Dendritic cell treated with granulocyte-macrophage colony-stimulating factor and Interleukin-4, amounts not matched to agents 40 ng/mL and 50 ng/mL, for 4 days (primary cell): Measurements from ENCODE around the gene DICER1.

Experiments
- H3K27ac Mint-ChIP-seq: one replicate; pipeline ENCODE4 v1.8.0; 2022; ENCODE audit warnings: mild to moderate bottlenecking, mixed read lengths
- H3K27me3 Mint-ChIP-seq: one replicate; pipeline ENCODE4 v1.8.0; 2022; ENCODE audit warnings: mild to moderate bottlenecking, mixed read lengths
- H3K36me3 Mint-ChIP-seq: one replicate; pipeline ENCODE4 v1.8.0; 2022; ENCODE audit warnings: low read depth, mixed read lengths
- H3K4me1 Mint-ChIP-seq: one replicate; pipeline ENCODE4 v1.8.0; 2022; ENCODE audit warnings: low read depth, mixed read lengths
- H3K4me3 Mint-ChIP-seq: one replicate; pipeline ENCODE4 v1.8.0; 2022; ENCODE audit warnings: mild to moderate bottlenecking, moderate library complexity, mixed read lengths
- H3K9me3 Mint-ChIP-seq: one replicate; pipeline ENCODE4 v1.8.0; 2022; ENCODE audit warnings: mixed read lengths
- intact Hi-C: fragments of 100-400 bp; cut with micrococcal nuclease; formaldehyde crosslinking; loops from one replicate; pipeline ENCODE4 v1.15.0; 2022

Gene DICER1

DNA sequence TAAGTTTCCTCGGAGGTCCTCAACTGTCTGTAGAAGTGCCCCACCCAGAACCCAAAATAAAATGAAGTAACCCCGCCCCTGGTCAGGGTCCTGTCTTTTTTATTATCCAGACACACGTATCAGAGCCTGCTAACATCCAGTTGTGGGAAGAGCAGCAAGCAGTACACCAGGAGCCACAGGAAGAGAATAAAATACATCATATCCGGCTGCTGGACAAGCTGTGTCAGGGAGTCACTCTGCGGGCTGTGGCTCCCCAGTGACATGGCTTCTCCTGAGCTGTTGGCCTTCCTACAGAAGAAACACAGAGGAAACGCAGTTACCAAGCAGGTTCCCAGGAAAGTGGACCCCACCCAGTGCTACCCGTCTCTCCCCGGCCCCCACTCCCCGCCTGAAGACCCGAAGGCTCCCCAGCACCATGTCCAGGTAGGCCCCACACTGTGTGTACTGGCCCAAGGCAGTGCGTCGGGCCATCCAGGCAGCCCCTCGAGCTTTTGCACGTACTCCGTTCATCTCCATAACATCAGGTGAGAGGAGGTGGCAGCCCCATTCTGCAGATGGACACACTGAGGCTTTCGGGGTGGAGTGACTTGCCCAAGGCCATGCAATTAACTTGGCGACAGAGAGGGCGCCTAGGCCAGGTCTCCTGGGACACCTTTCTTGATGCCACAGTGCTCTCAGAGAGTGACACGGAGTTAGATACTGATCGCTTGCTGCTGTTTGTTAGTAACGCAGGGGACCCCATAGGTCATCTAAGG lies 34.3 kb upstream of the DICER1 start:
- Mint-ChIP-seq H3K36me3 (peaks cover 43% of the 10 kb centered on the region), H3K9me3 (peaks cover 9% of the 10 kb centered on the region), H3K4me1 (peaks cover 51% of the 10 kb centered on the region), H3K4me3 (no peak overlapping the region), H3K27me3 (no peaks in the 10 kb centered on the region), H3K27ac (peak overlapping the region; percentile 65)
- intact Hi-C loops, result no loop called here

DNA sequence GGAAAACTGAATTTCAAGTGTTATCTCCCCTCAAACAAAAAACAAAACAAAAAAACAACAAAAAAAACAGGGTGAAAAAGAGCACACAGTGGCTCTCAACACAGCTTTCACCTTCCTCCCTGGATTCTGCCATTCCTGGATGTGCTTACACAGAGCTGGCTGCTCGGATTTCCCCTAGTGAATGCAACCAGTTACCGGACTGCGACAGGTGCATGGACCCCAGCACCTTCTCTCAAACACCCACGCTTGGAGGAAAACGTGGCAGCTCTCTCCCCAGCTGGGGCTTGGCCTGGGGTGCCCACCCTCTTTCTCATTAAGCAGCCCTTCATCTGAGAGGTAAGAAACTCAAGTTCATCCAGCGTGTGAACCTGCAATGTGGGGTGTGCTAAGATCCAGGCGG lies 33.5 kb upstream of the DICER1 start:
- peak overlapping the region; percentile 65 for H3K27ac Mint-ChIP-seq
- peaks cover 43% of the 10 kb centered on the region for H3K36me3 Mint-ChIP-seq
- no peaks in the 10 kb centered on the region for H3K27me3 Mint-ChIP-seq
- H3K9me3 Mint-ChIP-seq, result peaks cover 9% of the 10 kb centered on the region
- H3K4me1 Mint-ChIP-seq, result peaks cover 51% of the 10 kb centered on the region
- intact Hi-C loops, result no loop called here
- H3K4me3 Mint-ChIP-seq, result no peak overlapping the region

DNA sequence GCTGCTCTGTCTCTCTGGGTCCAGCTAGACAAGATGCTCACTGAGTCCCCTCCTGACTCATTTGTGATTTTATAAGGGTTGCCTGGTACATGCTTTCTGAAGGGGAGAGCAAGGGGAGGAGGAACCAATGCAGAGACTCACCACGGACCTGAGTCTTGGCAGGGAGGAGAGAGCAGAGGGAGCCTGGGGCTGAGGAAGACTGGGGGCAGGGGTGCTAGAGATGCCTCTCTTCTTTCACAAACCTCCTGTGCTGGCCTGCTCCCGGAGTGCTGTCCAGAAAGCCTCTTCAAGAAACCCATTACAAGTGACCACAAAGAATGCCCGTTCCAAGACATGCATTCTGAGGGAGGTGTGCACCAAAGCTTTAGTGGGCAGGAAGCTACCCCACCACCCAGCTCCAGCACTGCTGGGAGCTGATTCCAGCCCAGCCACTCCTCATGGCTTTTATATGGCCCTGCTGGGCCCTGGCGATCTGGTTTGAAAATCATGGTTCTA lies 33.1 kb upstream of the DICER1 start:
- H3K27ac Mint-ChIP-seq, result no peak overlapping the region
- peaks cover 48% of the 10 kb centered on the region for H3K36me3 Mint-ChIP-seq
- no peak overlapping the region for H3K4me3 Mint-ChIP-seq
- intact Hi-C loops, result no loop called here
- H3K4me1 Mint-ChIP-seq, result peaks cover 56% of the 10 kb centered on the region
- H3K27me3 Mint-ChIP-seq, result no peaks in the 10 kb centered on the region
- H3K9me3 Mint-ChIP-seq, result peaks cover 9% of the 10 kb centered on the region

DNA sequence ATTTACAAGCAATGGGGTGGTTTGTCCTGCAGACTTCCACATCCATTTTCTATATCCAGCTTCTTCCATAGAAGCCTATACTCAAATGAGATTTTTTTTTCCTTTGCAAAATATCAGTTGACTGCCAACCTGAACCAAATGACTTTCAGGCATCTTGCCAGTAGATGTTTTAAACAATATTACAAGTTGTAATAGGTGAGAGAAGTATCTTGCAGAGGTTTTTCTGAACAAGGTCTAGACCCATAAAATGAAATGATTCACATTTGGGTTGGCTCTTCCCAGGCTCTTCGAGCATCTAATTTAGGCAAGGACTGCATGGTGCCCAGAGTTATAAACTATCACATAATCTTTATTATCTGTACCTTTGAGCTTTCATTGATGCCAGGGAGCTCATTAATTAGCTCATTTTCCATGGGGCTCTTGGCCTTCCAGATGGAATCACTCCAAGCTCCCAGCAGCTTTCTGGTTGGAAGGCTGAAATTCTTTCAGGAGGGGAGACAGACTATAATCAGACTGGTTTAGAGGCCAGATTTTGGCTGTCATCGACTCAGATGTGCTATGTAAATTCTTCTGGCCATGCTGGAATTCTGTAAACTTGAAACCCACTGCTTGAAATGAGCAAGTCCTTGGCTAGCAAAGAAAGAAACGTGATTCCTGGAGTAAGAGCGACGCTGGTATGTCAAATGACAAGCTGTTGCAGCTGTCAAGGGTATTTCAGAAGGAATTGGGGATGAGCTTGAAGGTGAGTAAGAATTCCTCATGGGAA lies 32.2 kb upstream of the DICER1 start:
- intact Hi-C loops, result loop anchor here (5.0 kb wide), 1 partner anchor 47 kb away; no protein-coding TSS in a partner anchor
- Mint-ChIP-seq H3K36me3 (peaks cover 49% of the 10 kb centered on the region), H3K4me3 (no peak overlapping the region), H3K27me3 (no peaks in the 10 kb centered on the region), H3K9me3 (peaks cover 9% of the 10 kb centered on the region), H3K27ac (no peak overlapping the region), H3K4me1 (peaks cover 64% of the 10 kb centered on the region)

DNA sequence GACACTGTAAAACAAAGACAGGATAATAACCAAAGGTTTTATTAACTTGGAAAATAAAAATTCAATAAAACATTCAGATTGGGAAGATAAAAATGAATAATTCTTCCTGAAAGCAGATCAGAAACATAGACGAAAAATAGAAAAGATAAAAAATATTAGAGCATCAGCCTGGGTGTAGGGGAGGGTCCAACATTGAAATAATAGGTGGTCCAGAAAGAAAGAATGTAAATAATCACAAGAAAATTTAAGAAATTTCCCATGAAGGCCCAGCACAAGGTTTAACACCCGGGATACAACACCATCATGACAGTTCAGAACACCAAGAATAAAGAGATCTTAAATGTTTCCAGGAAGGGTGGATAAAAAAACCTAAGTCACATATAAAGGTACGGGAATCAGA lies 31.1 kb upstream of the DICER1 start:
- Mint-ChIP-seq H3K27me3 (no peaks in the 10 kb centered on the region), H3K4me3 (no peak overlapping the region)
- intact Hi-C loops, result loop anchor here (5.0 kb wide), 1 partner anchor 46 kb away; no protein-coding TSS in a partner anchor

DNA sequence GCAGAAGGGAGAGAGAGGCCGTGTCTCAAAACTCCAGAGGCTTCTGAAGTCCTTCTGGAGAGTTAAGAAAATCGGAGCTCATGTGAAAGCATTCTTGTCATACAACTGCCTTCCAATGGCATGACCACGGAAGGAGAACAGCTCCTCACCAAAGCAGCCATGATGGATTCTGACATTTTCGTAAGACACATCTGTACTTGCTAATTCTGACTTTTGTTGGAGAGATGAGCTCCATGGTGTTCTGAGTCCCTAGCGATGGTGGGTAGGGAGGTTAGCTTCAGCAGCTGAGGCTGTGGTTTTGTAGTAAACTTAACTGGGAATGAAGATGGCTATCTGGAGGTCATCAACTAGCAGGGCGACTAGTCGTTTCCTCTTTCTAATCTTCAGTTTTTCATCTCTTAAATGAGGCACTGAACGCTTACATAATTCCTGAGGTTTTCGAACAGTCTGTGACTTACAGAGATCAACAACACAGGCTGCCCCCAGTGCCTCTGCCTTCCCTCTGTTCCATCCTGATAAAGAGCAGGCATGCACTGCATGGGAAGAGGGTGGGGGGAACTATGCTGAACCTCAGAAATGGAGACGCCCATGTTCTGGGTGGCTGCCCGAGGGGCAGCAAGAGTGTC lies 28.6 kb upstream of the DICER1 start:
- peak overlapping the region; percentile 78 for H3K4me3 Mint-ChIP-seq
- H3K9me3 Mint-ChIP-seq, result peaks cover 9% of the 10 kb centered on the region
- no peaks in the 10 kb centered on the region for H3K27me3 Mint-ChIP-seq
- peaks cover 25% of the 10 kb centered on the region for H3K36me3 Mint-ChIP-seq
- H3K27ac Mint-ChIP-seq, result peak overlapping the region; percentile 97
- peaks cover 86% of the 10 kb centered on the region for H3K4me1 Mint-ChIP-seq
- intact Hi-C loops, result loop anchor here (5.0 kb wide), 1 partner anchor 44 kb away; no protein-coding TSS in a partner anchor

More for the DNA sequence above, 31.1 kb upstream of the DICER1 start:
- Mint-ChIP-seq H3K36me3 (peaks cover 37% of the 10 kb centered on the region), H3K4me1 (peaks cover 76% of the 10 kb centered on the region), H3K9me3 (peaks cover 9% of the 10 kb centered on the region), H3K27ac (peak overlapping the region; percentile 30)

DNA sequence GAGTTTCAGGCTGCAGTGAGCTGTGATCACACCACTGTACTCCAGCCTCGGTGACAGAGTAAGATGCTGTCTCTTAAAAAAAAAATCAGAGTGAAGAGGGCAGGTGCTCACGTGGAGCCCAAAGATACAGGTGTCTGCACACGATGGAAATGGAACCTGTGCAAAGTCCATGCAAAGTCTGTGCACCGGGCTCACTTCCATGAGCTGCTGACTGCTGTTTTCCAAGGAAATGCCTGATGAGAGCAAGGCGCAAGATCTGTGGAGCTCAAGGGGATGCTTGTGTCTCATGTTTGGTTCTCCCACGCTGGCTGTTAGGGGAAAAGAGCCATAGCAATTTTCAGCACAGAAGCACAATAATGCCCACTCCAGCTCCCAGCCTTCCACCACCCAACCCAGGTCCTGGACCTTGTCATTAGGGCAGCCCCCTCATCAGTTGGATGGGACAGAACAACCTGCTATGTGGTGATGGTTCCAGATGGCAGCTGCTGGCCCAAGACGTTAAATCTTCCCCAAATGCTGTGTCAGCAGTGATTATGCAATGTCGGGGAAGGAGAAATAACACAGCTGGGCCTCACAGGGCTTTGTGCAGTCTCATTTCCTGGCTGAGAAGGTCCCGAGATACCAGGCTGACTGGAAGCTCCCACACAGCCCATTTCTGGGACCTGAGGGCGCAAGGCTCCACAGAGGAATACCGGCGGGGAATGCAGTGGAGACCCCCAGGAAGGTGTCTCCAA lies 27.9 kb upstream of the DICER1 start:
- Mint-ChIP-seq H3K4me3 (peak overlapping the region; percentile 78), H3K27ac (peak overlapping the region; percentile 97), H3K4me1 (peaks cover 86% of the 10 kb centered on the region), H3K36me3 (peaks cover 18% of the 10 kb centered on the region), H3K9me3 (peaks cover 9% of the 10 kb centered on the region), H3K27me3 (no peaks in the 10 kb centered on the region)
- intact Hi-C loops, result loop anchor here (5.0 kb wide), 1 partner anchor 43 kb away; no protein-coding TSS in a partner anchor

DNA sequence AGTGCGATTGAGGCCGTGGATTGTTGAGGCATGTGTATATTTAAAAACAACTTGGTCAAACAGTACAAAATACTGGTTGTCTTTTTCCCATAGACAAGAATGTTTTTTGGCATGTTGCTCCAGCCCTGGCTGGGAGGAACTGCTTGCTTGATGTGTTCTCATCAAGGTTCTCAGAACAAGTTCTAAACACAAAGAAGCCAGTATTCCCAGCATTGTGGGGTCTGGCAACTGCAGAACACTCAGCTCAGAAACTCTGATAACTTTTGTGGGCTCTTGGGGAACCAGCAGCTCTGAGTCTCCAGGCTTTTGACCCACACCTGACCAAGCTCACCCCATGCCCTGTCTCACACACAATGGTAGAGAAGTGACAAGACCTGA lies 27.1 kb upstream of the DICER1 start:
- peaks cover 14% of the 10 kb centered on the region for H3K36me3 Mint-ChIP-seq
- H3K4me1 Mint-ChIP-seq, result peaks cover 85% of the 10 kb centered on the region
- H3K4me3 Mint-ChIP-seq, result no peak overlapping the region
- H3K27me3 Mint-ChIP-seq, result no peaks in the 10 kb centered on the region
- H3K9me3 Mint-ChIP-seq, result peaks cover 9% of the 10 kb centered on the region
- intact Hi-C loops, result no loop called here
- peak overlapping the region; percentile 97 for H3K27ac Mint-ChIP-seq

DNA sequence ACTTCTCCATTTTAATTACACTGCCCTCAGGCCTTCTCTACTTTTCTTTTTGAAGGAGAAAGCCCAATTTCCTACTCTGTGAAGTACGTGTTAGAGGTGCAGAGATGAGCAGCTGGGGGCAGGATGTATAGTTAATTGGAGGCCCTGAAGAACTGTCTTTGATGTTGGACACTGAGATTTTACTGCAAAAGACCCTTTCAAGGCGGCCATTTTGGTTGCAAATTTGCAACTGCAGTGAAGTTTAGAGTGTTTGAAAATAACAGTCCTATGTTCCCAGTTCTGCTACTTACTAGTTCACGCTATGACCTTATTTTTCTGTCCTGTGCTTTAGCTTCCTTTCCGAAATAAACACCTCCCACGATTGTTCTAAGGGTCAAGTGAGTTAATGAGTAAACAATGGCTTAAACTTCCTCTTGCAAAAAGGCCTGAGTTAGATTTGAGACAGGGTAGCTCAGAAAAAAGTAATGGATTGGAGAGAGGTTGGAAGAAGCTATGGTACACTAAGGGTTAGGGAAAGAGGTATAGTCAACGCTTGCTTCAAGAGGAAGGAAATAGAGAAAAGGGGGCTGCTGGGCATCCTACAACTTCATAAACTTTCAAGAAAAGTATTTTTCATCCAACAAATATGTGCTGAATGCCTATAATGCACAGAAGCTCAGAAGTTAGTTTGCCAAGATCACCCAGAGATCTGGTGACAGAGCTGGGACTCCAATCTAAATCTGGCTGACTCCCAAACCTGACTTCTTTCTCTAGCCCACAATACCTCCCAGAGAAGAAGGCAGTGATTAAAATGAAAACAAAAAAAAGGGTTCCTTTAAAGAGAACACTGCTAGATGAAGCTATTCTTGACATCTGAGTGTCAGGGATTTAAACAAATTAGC lies 26.4 kb upstream of the DICER1 start:
- peaks cover 14% of the 10 kb centered on the region for H3K36me3 Mint-ChIP-seq
- no peaks in the 10 kb centered on the region for H3K27me3 Mint-ChIP-seq
- intact Hi-C loops, result no loop called here
- no peak overlapping the region for H3K4me3 Mint-ChIP-seq
- H3K9me3 Mint-ChIP-seq, result peaks cover 9% of the 10 kb centered on the region
- H3K27ac Mint-ChIP-seq, result peak overlapping the region; percentile 97
- H3K4me1 Mint-ChIP-seq, result peaks cover 83% of the 10 kb centered on the region

DNA sequence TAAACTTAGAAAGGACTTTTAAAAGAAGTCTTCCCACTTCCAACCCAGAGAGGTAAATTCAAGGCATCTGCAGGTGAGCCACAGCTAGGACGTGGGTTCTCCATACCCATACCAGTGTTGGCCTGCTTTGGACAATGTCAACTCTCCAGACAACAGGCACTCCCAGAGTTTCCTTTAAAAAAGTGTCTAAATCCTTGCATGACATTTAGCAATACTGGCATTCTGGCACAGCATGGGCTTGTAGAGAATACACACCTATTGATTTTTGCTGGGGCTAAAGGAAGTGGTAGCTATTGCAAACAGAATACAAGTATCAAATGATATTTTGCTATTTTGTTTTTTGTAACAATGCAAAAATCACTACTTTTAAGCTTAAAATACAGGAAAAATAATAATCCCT lies 25.8 kb upstream of the DICER1 start:
- H3K27me3 Mint-ChIP-seq, result no peaks in the 10 kb centered on the region
- H3K9me3 Mint-ChIP-seq, result peaks cover 4% of the 10 kb centered on the region
- no peak overlapping the region for H3K4me3 Mint-ChIP-seq
- peaks cover 10% of the 10 kb centered on the region for H3K36me3 Mint-ChIP-seq
- H3K27ac Mint-ChIP-seq, result peak overlapping the region; percentile 97
- H3K4me1 Mint-ChIP-seq, result peaks cover 81% of the 10 kb centered on the region
- intact Hi-C loops, result no loop called here

DNA sequence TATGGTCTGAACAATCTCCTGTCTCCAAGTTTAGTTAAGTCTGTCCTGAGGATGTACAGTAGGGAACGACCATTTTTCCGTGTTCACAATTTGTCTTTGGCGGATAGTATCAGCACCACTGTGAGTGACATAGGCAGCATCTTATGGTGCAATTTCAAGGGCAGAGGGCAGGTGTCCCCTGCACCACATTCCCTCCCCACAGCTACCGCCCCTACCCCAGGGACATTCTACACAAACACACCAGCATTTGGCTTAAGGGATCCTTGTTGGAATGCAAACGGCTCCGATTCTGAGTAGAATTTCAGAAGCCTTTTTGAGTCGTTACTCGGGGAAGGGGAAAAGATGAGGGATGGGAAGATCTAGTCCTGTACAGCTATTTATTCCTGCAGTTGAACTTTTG lies 25.1 kb upstream of the DICER1 start:
- peaks cover 75% of the 10 kb centered on the region for H3K4me1 Mint-ChIP-seq
- peaks cover 6% of the 10 kb centered on the region for H3K36me3 Mint-ChIP-seq
- no peaks in the 10 kb centered on the region for H3K27me3 Mint-ChIP-seq

DNA sequence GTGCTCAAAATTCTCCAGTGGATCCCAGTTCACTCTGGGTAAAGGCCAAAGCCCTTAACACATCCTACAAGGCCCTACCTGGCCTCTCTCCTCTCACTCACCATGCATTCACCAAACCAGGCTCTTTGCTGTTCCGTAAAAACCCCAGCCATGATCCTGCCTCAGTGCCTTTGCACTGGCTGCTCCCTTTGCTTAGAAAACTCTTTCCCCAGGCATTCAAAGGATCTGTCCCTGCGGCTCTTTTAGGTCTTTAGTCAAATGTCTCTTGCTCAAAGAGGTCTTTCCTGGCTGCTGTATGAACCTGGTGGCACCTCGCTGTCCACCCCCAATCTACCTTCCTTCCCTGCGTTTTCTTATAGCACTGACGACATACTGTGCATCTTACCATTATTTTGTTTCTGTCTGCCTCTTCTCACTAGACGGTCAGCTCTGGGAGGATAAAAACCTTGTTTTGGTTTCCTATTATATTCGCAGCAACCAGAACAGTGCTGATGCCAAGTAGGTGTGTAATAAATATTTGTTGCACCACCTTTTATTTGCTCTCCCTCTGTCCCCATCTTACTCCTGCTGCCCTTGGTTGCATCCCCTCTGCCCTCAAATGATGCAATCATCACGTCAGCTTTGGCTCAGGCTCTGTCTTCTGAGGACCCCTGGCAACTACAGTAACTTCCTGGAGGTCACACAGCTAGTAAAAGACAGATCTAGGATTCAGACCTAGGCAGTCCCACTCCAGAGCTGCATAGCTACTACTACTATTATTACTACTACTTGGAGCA lies 23.8 kb upstream of the DICER1 start:
- H3K27me3 Mint-ChIP-seq, result no peaks in the 10 kb centered on the region
- H3K9me3 Mint-ChIP-seq, result no peaks in the 10 kb centered on the region
- H3K36me3 Mint-ChIP-seq, result peaks cover 6% of the 10 kb centered on the region
- intact Hi-C loops, result no loop called here
- H3K4me3 Mint-ChIP-seq, result no peak overlapping the region
- no peak overlapping the region for H3K27ac Mint-ChIP-seq
- H3K4me1 Mint-ChIP-seq, result peaks cover 63% of the 10 kb centered on the region

More for the DNA sequence above, 25.1 kb upstream of the DICER1 start:
- no peak overlapping the region for H3K4me3 Mint-ChIP-seq
- intact Hi-C loops, result no loop called here
- H3K27ac Mint-ChIP-seq, result no peak overlapping the region
- H3K9me3 Mint-ChIP-seq, result no peaks in the 10 kb centered on the region
